ENCODE measurements around the gene RELN. TPM values are rescaled to one million over a fixed set of nuclear protein-coding genes. Genes with fewer than 3 reads are reported as not detected.

Gene RELN
- total and polyA plus RNA-seq, 9 of the 15 experiments (the other 6 are each of a cell fraction or from before 2014, with no cell fraction given), result 12.9 to 43.2 (median 18.1) TPM

GRCh38 chr7:103660455-103661371 is 328.7 kb downstream of the RELN start (continued):
- peak in 1 of 2 experiments; percentile 66; a peak in 2 of 4 replicates for TF ChIP-seq MNT (conservative IDR thresholded peaks at IDR 0.05)
- peak; percentile 96 to 97 for TF ChIP-seq FOXK2 (conservative IDR thresholded peaks at IDR 0.05 in 1 of 2, IDR thresholded peaks at IDR 0.05 in 1 of 2; ENCODE audit: low read depth in 2 of 2)
- 0 out of 4 replicates have a peak, but pooled peaks of 1 of the 2 experiments have one; percentile 24 for TF ChIP-seq KDM1A (IDR thresholded peaks at IDR 0.05)
- TF ChIP-seq ESRRA (IDR thresholded peaks at IDR 0.05; ENCODE audit: borderline replicate concordance, low read depth), result peak; percentile 82
- peak in 1 of 2 experiments; percentile 81; a peak in 2 of 4 replicates for TF ChIP-seq ZNF639 (CRISPR knock-in tag; conservative IDR thresholded peaks at IDR 0.05 in 1 of 2, IDR thresholded peaks at IDR 0.05 in 1 of 2)
- TF ChIP-seq GABPA (tag; conservative IDR thresholded peaks at IDR 0.05; ENCODE audit: low read depth), result peak; percentile 53; the same call in 1 of the 2 replicates
- TF ChIP-seq NCOA1 (IDR thresholded peaks at IDR 0.05; ENCODE audit: low read depth), result peak; percentile 66
- peak; percentile 94 for TF ChIP-seq JUND (IDR thresholded peaks at IDR 0.05; ENCODE audit: borderline replicate concordance, low read depth, low read length)
- TF ChIP-seq JUND (tag; IDR thresholded peaks at IDR 0.05; ENCODE audit: borderline replicate concordance, low read depth, low read length), result peak; percentile 95; the same call in 2 of the 3 replicates
- TF ChIP-seq MEF2A (IDR thresholded peaks at IDR 0.05; ENCODE audit: control insufficient read depth, low read depth, low read length), result peak; percentile 56; the same call in 1 of the 2 replicates
- no peak for TF ChIP-seq ELF4 (CRISPR knock-in tag; IDR thresholded peaks at IDR 0.05)
- TF ChIP-seq ARID3A (IDR thresholded peaks at IDR 0.05; ENCODE audit: borderline replicate concordance, low read depth, low read length), result no peak
- TF ChIP-seq TSC22D4 (tag; IDR thresholded peaks at IDR 0.05), result no peak
- 0 out of 2 replicates have a peak, but pooled peaks have one; percentile 26 for TF ChIP-seq ZFX (CRISPR knock-in tag; IDR thresholded peaks at IDR 0.05)
- no peak for TF ChIP-seq TCF7 (IDR thresholded peaks at IDR 0.05; ENCODE audit: borderline replicate concordance)
- TF ChIP-seq SRSF7 (optimal IDR thresholded peaks at IDR 0.05; ENCODE audit: low read depth, low read length), result no peak
- peak; percentile 49; the same call in 1 of the 2 replicates for TF ChIP-seq EP400 (IDR thresholded peaks at IDR 0.05)
